Neural crest cell (in vitro differentiated cells): ENCODE data around the gene ROBO3. TPM values are rescaled to one million over a fixed set of nuclear protein-coding genes. Genes with fewer than 3 reads are reported as not detected.

ENCODE experiments used
- DNase-seq: peaks from one replicate; pipeline ENCODE4 v3.0.0; 2021; ENCODE audit warnings: low read depth, mixed read lengths, low spot score
- H3K27ac Mint-ChIP-seq: one replicate; pipeline ENCODE4 v1.8.0; 2021; ENCODE audit warnings: mild to moderate bottlenecking, mixed read lengths; ENCODE audit not compliant: unreplicated experiment
- H3K27me3 Mint-ChIP-seq: 2 replicates; pipeline ENCODE4 v1.8.0; 2021; ENCODE audit warnings: low read depth, mild to moderate bottlenecking, mixed read lengths
- H3K36me3 Mint-ChIP-seq: 2 replicates; pipeline ENCODE4 v1.8.0; 2021; ENCODE audit warnings: low read depth, mild to moderate bottlenecking, mixed read lengths
- H3K4me1 Mint-ChIP-seq: 2 replicates; pipeline ENCODE4 v1.8.0; 2021; ENCODE audit warnings: mixed read lengths
- H3K4me3 Mint-ChIP-seq: one replicate; pipeline ENCODE4 v1.8.0; 2021; ENCODE audit warnings: mild to moderate bottlenecking, mixed read lengths
- H3K9me3 Mint-ChIP-seq: 2 replicates; pipeline ENCODE4 v1.8.0; 2021; ENCODE audit warnings: mixed read lengths
- total RNA-seq: library from RNA; stranded (reverse); gene quantifications from 2 replicates; pipeline ENCODE4 v1.2.1, GENCODE V29; 2021
- TF ChIP-seq, protein P1 (sequence below): fragments of 200-600 bp; sonication (generic); conservative IDR thresholded peaks from 2 replicates; pipeline ENCODE4 v1.5.0; 2021; ENCODE audit warnings: antibody characterized with exemption, mild to moderate bottlenecking

The ROBO3 gene
- total RNA-seq, 1 donor from 2014 or later, result 19.7 TPM

- Mint-ChIP-seq H3K27ac (no peak overlapping the region), H3K4me1 (peaks cover 26% of the 10 kb centered on the region), H3K27me3 (peaks cover 6% of the 10 kb centered on the region), H3K9me3 (no peaks in the 10 kb centered on the region), H3K36me3 (no peaks in the 10 kb centered on the region), H3K4me3 (peak overlapping the region; percentile 47)
- TF ChIP-seq, protein P1, sequence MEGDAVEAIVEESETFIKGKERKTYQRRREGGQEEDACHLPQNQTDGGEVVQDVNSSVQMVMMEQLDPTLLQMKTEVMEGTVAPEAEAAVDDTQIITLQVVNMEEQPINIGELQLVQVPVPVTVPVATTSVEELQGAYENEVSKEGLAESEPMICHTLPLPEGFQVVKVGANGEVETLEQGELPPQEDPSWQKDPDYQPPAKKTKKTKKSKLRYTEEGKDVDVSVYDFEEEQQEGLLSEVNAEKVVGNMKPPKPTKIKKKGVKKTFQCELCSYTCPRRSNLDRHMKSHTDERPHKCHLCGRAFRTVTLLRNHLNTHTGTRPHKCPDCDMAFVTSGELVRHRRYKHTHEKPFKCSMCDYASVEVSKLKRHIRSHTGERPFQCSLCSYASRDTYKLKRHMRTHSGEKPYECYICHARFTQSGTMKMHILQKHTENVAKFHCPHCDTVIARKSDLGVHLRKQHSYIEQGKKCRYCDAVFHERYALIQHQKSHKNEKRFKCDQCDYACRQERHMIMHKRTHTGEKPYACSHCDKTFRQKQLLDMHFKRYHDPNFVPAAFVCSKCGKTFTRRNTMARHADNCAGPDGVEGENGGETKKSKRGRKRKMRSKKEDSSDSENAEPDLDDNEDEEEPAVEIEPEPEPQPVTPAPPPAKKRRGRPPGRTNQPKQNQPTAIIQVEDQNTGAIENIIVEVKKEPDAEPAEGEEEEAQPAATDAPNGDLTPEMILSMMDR, result no peak
- DNase-seq, result no peak
Observed at GRCh38 chr11:124843616-124843910, 21.7 kb upstream of the ROBO3 start.

DNA sequence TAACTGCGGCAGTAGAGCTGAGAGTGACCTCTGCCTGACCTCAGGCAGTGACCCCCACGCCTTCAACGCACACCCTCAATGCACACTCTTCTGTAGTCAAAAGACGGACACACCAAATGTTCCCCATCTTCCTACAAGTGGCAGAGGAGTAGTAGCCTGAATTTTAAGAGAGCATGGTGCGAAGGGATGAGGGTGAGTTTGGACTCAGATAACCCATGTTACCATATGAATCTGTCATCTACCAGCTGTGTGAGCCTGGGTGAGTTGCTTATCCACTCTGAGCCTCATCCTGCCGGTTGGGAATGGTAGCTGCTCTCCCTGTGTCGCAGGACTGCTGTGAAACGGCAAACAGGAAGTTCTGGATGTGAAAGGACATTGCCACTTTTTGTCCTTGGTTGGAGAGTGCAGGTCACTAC is 20.6 kb upstream of the ROBO3 start:
- no peaks in the 10 kb centered on the region for H3K36me3 Mint-ChIP-seq
- TF ChIP-seq, protein P1, result no peak
- no peaks in the 10 kb centered on the region for H3K9me3 Mint-ChIP-seq
- no peaks in the 10 kb centered on the region for H3K27me3 Mint-ChIP-seq
- peaks cover 23% of the 10 kb centered on the region for H3K4me1 Mint-ChIP-seq
- no peak overlapping the region for H3K27ac Mint-ChIP-seq
- peak overlapping the region; percentile 28 for H3K4me3 Mint-ChIP-seq
- no peak for DNase-seq

DNA sequence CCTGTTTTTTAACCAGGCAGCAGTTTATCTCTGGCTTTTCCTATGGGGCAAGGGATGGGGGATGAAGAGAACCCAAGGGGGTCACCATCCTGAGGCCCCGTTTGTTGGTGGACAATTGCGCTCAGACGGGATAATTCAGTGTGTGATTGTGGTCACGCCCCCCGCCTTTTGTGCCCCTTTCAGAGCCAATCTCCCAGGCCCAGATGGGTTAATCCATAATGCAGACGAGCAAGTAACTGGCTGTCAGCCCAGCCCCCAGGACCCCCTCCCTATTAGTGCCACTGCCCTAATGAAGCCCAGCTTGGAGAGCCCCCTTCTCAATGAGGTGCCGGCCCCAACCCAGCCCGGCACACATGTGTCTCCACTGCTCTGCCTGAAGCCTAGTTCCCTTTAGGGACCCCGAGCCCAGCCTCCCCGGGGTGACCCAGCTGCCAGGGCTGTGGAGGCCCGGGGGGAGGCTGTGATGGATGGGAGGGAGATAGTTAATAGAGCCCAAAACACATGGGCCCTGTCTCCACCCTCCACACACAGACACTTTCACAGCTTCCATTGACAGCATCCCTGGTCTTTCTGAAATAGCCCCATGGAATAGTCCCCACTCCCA is 19.1 kb upstream of the ROBO3 start:
- H3K27ac Mint-ChIP-seq, result no peak overlapping the region
- H3K36me3 Mint-ChIP-seq, result no peaks in the 10 kb centered on the region
- H3K4me3 Mint-ChIP-seq, result peak overlapping the region; percentile 6
- H3K4me1 Mint-ChIP-seq, result peaks cover 17% of the 10 kb centered on the region
- no peak for DNase-seq
- no peaks in the 10 kb centered on the region for H3K9me3 Mint-ChIP-seq
- H3K27me3 Mint-ChIP-seq, result no peaks in the 10 kb centered on the region
- TF ChIP-seq, protein P1, result no peak

DNA sequence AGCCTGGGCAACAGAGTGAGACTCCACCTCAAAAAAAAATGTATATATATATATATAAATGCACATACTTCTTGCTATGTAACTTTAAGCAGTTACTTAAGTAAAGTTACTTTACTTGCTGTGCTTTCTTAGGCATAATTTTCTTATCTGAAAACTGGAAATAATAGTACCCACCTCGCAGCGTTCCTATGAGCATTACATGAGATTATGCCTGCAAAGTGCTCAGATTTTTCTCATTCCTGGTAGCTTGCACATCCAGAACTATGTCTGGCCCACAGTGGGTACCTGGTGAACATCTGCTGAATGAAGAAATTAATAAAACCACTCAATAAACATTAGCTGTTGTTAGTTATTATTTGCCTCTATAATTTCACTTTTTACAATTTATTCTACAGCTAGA is 6.1 kb upstream of the ROBO3 start:
- Mint-ChIP-seq H3K27ac (no peak overlapping the region), H3K9me3 (no peaks in the 10 kb centered on the region), H3K4me1 (peaks cover 11% of the 10 kb centered on the region), H3K36me3 (no peaks in the 10 kb centered on the region), H3K27me3 (peaks cover 57% of the 10 kb centered on the region), H3K4me3 (no peak overlapping the region)
- TF ChIP-seq, protein P1, result no peak
- DNase-seq, result no peak

DNA sequence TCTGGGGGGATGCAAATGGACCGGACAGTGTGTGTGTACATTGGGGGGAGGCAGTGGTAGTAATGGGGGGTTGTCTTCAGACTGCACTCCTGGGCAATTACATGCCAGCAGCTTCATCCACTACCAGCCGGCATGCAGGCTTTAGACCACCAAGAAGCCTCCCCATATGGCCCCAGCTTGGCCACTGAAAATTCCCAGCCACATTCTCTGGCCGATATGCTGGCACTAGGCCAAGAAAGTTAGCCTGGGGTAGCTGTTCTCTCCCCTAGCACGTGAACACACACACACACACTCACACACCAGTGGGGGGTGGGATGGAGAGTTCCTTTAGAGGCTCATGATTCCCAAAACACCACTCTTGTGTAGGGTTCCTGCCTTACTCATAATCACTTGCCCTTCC is 3.6 kb upstream of the ROBO3 start:
- H3K4me1 Mint-ChIP-seq, result peaks cover 11% of the 10 kb centered on the region
- H3K36me3 Mint-ChIP-seq, result no peaks in the 10 kb centered on the region
- TF ChIP-seq, protein P1, result no peak
- H3K4me3 Mint-ChIP-seq, result no peak overlapping the region
- H3K9me3 Mint-ChIP-seq, result no peaks in the 10 kb centered on the region
- DNase-seq, result no peak
- H3K27me3 Mint-ChIP-seq, result peaks cover 82% of the 10 kb centered on the region
- H3K27ac Mint-ChIP-seq, result no peak overlapping the region
